ENCODE results near the gene SQSTM1. TPM values are rescaled to one million over a fixed set of nuclear protein-coding genes. Genes with fewer than 3 reads are reported as not detected.
A peak's percentile ranks its signal among the peaks of the same experiment; 100 is the strongest.

Gene SQSTM1
- polyA plus RNA-seq, 1 donor, result 74.0 TPM

GRCh38 chr5:179858586-179859427 lies 38.1 kb downstream of the SQSTM1 start, which contains the start of gene MRNIP:
Gene MRNIP, minus strand, starts transcription at chr5:179858817. Its CDS starts 21 bp downstream, at chr5:179858796.
- peak; percentile 98 for DNase-seq

- no peak for DNase-seq
Measured at GRCh38 chr5:179860301-179860700, 39.6 kb downstream of the SQSTM1 start.

GRCh38 chr5:179862296-179862695 lies 41.6 kb downstream of the SQSTM1 start:
- DNase-seq, result no peak

GRCh38 chr5:179862891-179863290 lies 42.2 kb downstream of the SQSTM1 start:
- DNase-seq, result no peak

GRCh38 chr5:179863449-179864085 lies 42.9 kb downstream of the SQSTM1 start:
- no peak for DNase-seq

GRCh38 chr5:179864686-179865085 lies 44.0 kb downstream of the SQSTM1 start:
- DNase-seq, result no peak

- no peak for DNase-seq
Measured at GRCh38 chr5:179865491-179866240, 45.0 kb downstream of the SQSTM1 start.

GRCh38 chr5:179866241-179867078 lies 45.8 kb downstream of the SQSTM1 start:
- DNase-seq, result no peak

GRCh38 chr5:179867079-179867465 lies 46.4 kb downstream of the SQSTM1 start:
- DNase-seq, result no peak

GRCh38 chr5:179867476-179867875 lies 46.8 kb downstream of the SQSTM1 start:
- DNase-seq, result no peak

GRCh38 chr5:179868541-179868940 lies 47.8 kb downstream of the SQSTM1 start:
- DNase-seq, result no peak

- DNase-seq, result no peak
Measured at GRCh38 chr5:179869101-179869500, 48.4 kb downstream of the SQSTM1 start.

- DNase-seq, result no peak
Measured at GRCh38 chr5:179869641-179870402, 49.1 kb downstream of the SQSTM1 start.

- DNase-seq, result no peak
Measured at GRCh38 chr5:179870403-179870903, 49.7 kb downstream of the SQSTM1 start.

GRCh38 chr5:179870952-179871351 lies 50.2 kb downstream of the SQSTM1 start:
- DNase-seq, result no peak

- DNase-seq, result peak; percentile 46
Measured at GRCh38 chr5:179871533-179871932, 50.8 kb downstream of the SQSTM1 start.

GRCh38 chr5:179872055-179872827 lies 51.5 kb downstream of the SQSTM1 start:
- DNase-seq, result no peak

GRCh38 chr5:179872828-179873575 lies 52.3 kb downstream of the SQSTM1 start:
- DNase-seq, result no peak

- no peak for DNase-seq
Measured at GRCh38 chr5:179873588-179874110, 52.9 kb downstream of the SQSTM1 start.

Measured in hindlimb muscle (tissue), 1 donor.